NK-92 (cell line): Measurements from ENCODE around the gene NWD2.

Source experiments
- DNase-seq: peaks from one replicate; lab custom pipeline; 2025; ENCODE audit not compliant: unreplicated experiment; lab: John Stamatoyannopoulos, UW

NWD2 gene

GRCh38 chr4:37299468-37299867, 54.9 kb downstream of the NWD2 start:
- no peak for DNase-seq

GRCh38 chr4:37304612-37305011, 60.1 kb downstream of the NWD2 start:
- DNase-seq, result no peak

GRCh38 chr4:37305984-37306383, 61.4 kb downstream of the NWD2 start:
- DNase-seq, result no peak

GRCh38 chr4:37317104-37317643, 72.6 kb downstream of the NWD2 start:
- DNase-seq, result no peak

GRCh38 chr4:37320513-37321235, 76.1 kb downstream of the NWD2 start:
- no peak for DNase-seq

- DNase-seq, result no peak
Observed at GRCh38 chr4:37322122-37322521, 77.6 kb downstream of the NWD2 start.

GRCh38 chr4:37324546-37324945, 80.0 kb downstream of the NWD2 start:
- no peak for DNase-seq

GRCh38 chr4:37326852-37327251, 82.3 kb downstream of the NWD2 start:
- DNase-seq, result no peak

GRCh38 chr4:37338972-37339371, 94.4 kb downstream of the NWD2 start:
- DNase-seq, result no peak

GRCh38 chr4:37358748-37359147, 114.2 kb downstream of the NWD2 start:
- no peak for DNase-seq

- no peak for DNase-seq
Observed at GRCh38 chr4:37359261-37359660, 114.7 kb downstream of the NWD2 start.

GRCh38 chr4:37365888-37366287, 121.3 kb downstream of the NWD2 start:
- no peak for DNase-seq

- no peak for DNase-seq
Observed at GRCh38 chr4:37367901-37368300, 123.4 kb downstream of the NWD2 start.

GRCh38 chr4:37370052-37370451, 125.5 kb downstream of the NWD2 start:
- DNase-seq, result no peak

GRCh38 chr4:37381040-37381668, 136.6 kb downstream of the NWD2 start:
- no peak for DNase-seq

- no peak for DNase-seq
Observed at GRCh38 chr4:37383579-37384229, 139.2 kb downstream of the NWD2 start.

- no peak for DNase-seq
Observed at GRCh38 chr4:37385424-37385823, 140.9 kb downstream of the NWD2 start.

GRCh38 chr4:37388681-37389365, 144.3 kb downstream of the NWD2 start:
- DNase-seq, result no peak

- DNase-seq, result no peak
Observed at GRCh38 chr4:37389366-37389765, 144.8 kb downstream of the NWD2 start.

GRCh38 chr4:37389967-37390580, 145.5 kb downstream of the NWD2 start:
- DNase-seq, result no peak
